H1 (cell line): ENCODE measurements around the gene ASTN2. TPM values are rescaled to one million over a fixed set of nuclear protein-coding genes. Genes with fewer than 3 reads are reported as not detected.

Source experiments
- CTCF ChIA-PET: fragments of 300-600 bp; sonication (Branson Sonifier 250); formaldehyde crosslinking; loops from one replicate; lab custom pipeline; 2021; ENCODE audit not compliant: partially characterized antibody; lab: Charles Lee
- POLR2A ChIA-PET: fragments of 300-600 bp; sonication (Branson Sonifier 250); formaldehyde crosslinking; loops from one replicate; lab custom pipeline; 2021; ENCODE audit warnings: inconsistent platforms; ENCODE audit not compliant: partially characterized antibody; lab: Charles Lee
- DNase-seq, 2 experiments: peaks; one replicate each; pipeline versions ENCODE4 v3.0.0 to v3.0.0-alpha.2; 2010 to 2022; ENCODE audit warnings: low spot score in 2 of 2, low read depth in 1 of 2, mixed read lengths in 1 of 2
- FAIRE-seq: peaks from 2 replicates; lab custom pipeline; 2011; peaks lifted over from hg19 to GRCh38; lab: Jason Lieb, UNC
- H2AFZ ChIP-seq: 2 replicates; pipeline ENCODE4 v1.8.1; 2012; ENCODE audit warnings: low read length, inconsistent platforms
- H2AK5ac ChIP-seq: 2 replicates; pipeline ENCODE4 v1.6.1; 2013; ENCODE audit warnings: low read depth, low read length
- H2BK120ac ChIP-seq: replicated peaks from 2 replicates; pipeline ENCODE3; 2013; ENCODE audit warnings: low read depth, low read length, inconsistent platforms
- H2BK12ac ChIP-seq: 2 replicates; pipeline ENCODE4 v1.6.1; 2013; ENCODE audit warnings: low read depth, low read length
- H2BK15ac ChIP-seq: 2 replicates; pipeline ENCODE4 v1.6.1; 2013; ENCODE audit warnings: low read length
- H2BK20ac ChIP-seq: 2 replicates; pipeline ENCODE4 v1.6.1; 2013; ENCODE audit warnings: low read length
- H2BK5ac ChIP-seq: 2 replicates; pipeline ENCODE4 v1.6.1; 2013; ENCODE audit warnings: low read depth, low read length
- H3K14ac ChIP-seq: 2 replicates; pipeline ENCODE4 v1.6.1; 2013; ENCODE audit warnings: inconsistent platforms; ENCODE audit not compliant: insufficient read length
- H3K18ac ChIP-seq: 2 replicates; pipeline ENCODE4 v1.6.1; 2013; ENCODE audit warnings: low read length; ENCODE audit errors: extremely low read depth
- H3K23ac ChIP-seq: 2 replicates; pipeline ENCODE4 v1.6.1; 2013; ENCODE audit warnings: inconsistent platforms; ENCODE audit not compliant: insufficient read length
- H3K23me2 ChIP-seq: 2 replicates; pipeline ENCODE4 v1.6.1; 2013; ENCODE audit warnings: low read depth, low read length
- H3K27ac ChIP-seq: 2 replicates; pipeline ENCODE4 v1.6.1; 2011; ENCODE audit warnings: low read depth, low read length, inconsistent platforms
- H3K27me3 ChIP-seq, 4 experiments: replicated peaks in 1 of 4; 1 replicate in 1 of 4; 2 replicates in 3 of 4; pipeline versions ENCODE4 v1.6.1 to v1.8.1; 2011 to 2013; ENCODE audit warnings: low read length in 3 of 4, mild to moderate bottlenecking in 3 of 4, inconsistent platforms in 2 of 4, mixed read lengths in 2 of 4, moderate library complexity in 1 of 4; ENCODE audit not compliant: control insufficient read depth in 3 of 4, insufficient read depth in 3 of 4; ENCODE audit errors: extremely low read depth in 1 of 4
- H3K36me3 ChIP-seq, 4 experiments: 2 replicates each; pipeline versions ENCODE4 v1.6.1 to v1.8.1; 2011 to 2013; ENCODE audit warnings: mild to moderate bottlenecking in 4 of 4, low read length in 3 of 4, moderate library complexity in 2 of 4, control low read depth in 1 of 4, inconsistent platforms in 1 of 4; ENCODE audit not compliant: insufficient read depth in 4 of 4, control insufficient read depth in 2 of 4
- H3K4ac ChIP-seq: replicated peaks from 2 replicates; pipeline ENCODE3; 2013; ENCODE audit warnings: low read length, low read depth, mixed read lengths, inconsistent platforms; ENCODE audit not compliant: insufficient read length
- H3K4me1 ChIP-seq, 4 experiments: replicated peaks in 1 of 4; 1 replicate in 1 of 4; 2 replicates in 3 of 4; pipeline versions ENCODE4 v1.6.1 to v1.8.1; 2011 to 2013; ENCODE audit warnings: low read length in 3 of 4, inconsistent platforms in 2 of 4, mixed read lengths in 1 of 4; ENCODE audit not compliant: insufficient read depth in 4 of 4, control insufficient read depth in 3 of 4
- H3K4me2 ChIP-seq, 2 experiments: 2 replicates each; pipeline versions ENCODE4 v1.6.1 to v1.8.1; 2011 to 2013; ENCODE audit warnings: low read depth in 2 of 2, low read length in 2 of 2, control low read depth in 1 of 2, inconsistent platforms in 1 of 2, mild to moderate bottlenecking in 1 of 2; ENCODE audit not compliant: insufficient read depth in 1 of 2
- H3K4me3 ChIP-seq, 4 experiments: fragments of 200-600, 300-600 bp in 1 of 4; sonication (generic), shearing (Covaris generic), sonication (Bioruptor Twin) in 1 of 4; 2 replicates each; pipeline versions ENCODE4 v1.5.1 to v1.8.1; 2011 to 2016; ENCODE audit warnings: low read length in 4 of 4, low read depth in 3 of 4, control low read depth in 2 of 4, inconsistent platforms in 2 of 4, mild to moderate bottlenecking in 2 of 4, mixed read lengths in 1 of 4, moderate library complexity in 1 of 4; ENCODE audit not compliant: insufficient read depth in 2 of 4; ENCODE audit errors: extremely low read depth in 1 of 4
- H3K56ac ChIP-seq: replicated peaks from 2 replicates; pipeline ENCODE3; 2013; ENCODE audit warnings: low read depth, mild to moderate bottlenecking, mixed read lengths, low read length, inconsistent platforms; ENCODE audit not compliant: insufficient read length
- H3K79me1 ChIP-seq: 2 replicates; pipeline ENCODE4 v1.6.1; 2013; ENCODE audit warnings: low read depth, low read length, control low read depth
- H3K79me2 ChIP-seq, 2 experiments: 2 replicates each; pipeline versions ENCODE4 v1.6.1 to v1.8.1; 2012 to 2013; ENCODE audit warnings: low read length in 2 of 2, mild to moderate bottlenecking in 2 of 2, inconsistent platforms in 1 of 2; ENCODE audit not compliant: insufficient read depth in 2 of 2, control insufficient read depth in 1 of 2
- H3K9ac ChIP-seq, 4 experiments: replicated peaks in 1 of 4; 1 replicate in 1 of 4; 2 replicates in 3 of 4; pipeline versions ENCODE4 v1.6.1 to v1.8.1; 2011 to 2013; ENCODE audit warnings: low read depth in 3 of 4, low read length in 3 of 4, control low read depth in 2 of 4, mild to moderate bottlenecking in 2 of 4, moderate library complexity in 2 of 4, inconsistent platforms in 1 of 4; ENCODE audit errors: extremely low read depth in 1 of 4
- H3K9me3 ChIP-seq, 2 experiments: 2 replicates each; pipeline versions ENCODE4 v1.6.1 to v1.8.1; 2012 to 2013; ENCODE audit warnings: mild to moderate bottlenecking in 2 of 2, moderate library complexity in 2 of 2, control low read depth in 1 of 2, inconsistent platforms in 1 of 2, low read depth in 1 of 2, low read length in 1 of 2, mixed read lengths in 1 of 2; ENCODE audit not compliant: insufficient read depth in 2 of 2
- H4K20me1 ChIP-seq, 2 experiments: replicated peaks in 1 of 2; 2 replicates each; pipeline versions ENCODE3 to v1.8.1; 2011 to 2013; ENCODE audit warnings: inconsistent platforms in 2 of 2, low read length in 2 of 2, mild to moderate bottlenecking in 1 of 2; ENCODE audit not compliant: insufficient read depth in 2 of 2, control insufficient read depth in 1 of 2
- H4K5ac ChIP-seq: 2 replicates; pipeline ENCODE4 v1.6.1; 2013; ENCODE audit warnings: low read length, low read depth, mixed read lengths, inconsistent platforms; ENCODE audit not compliant: insufficient read length
- H4K8ac ChIP-seq: 2 replicates; pipeline ENCODE4 v1.8.0; 2013; ENCODE audit warnings: mild to moderate bottlenecking, moderate library complexity, low read length, inconsistent platforms; ENCODE audit not compliant: insufficient read depth; ENCODE audit errors: extremely low read depth
- H4K91ac ChIP-seq: replicated peaks from 2 replicates; pipeline ENCODE3; 2013; ENCODE audit warnings: low read length, mixed read lengths, inconsistent platforms; ENCODE audit not compliant: insufficient read length
- CBX8 ChIP-seq: fragments of 300-800, 300-1000 bp; sonication (generic); IDR thresholded peaks from 2 replicates; pipeline ENCODE4 v1.7.1; 2016; ENCODE audit warnings: low read depth, low read length, borderline replicate concordance
- KDM1A ChIP-seq: fragments of 200-600, 300-600 bp; sonication (generic); IDR thresholded peaks from 2 replicates; pipeline ENCODE4 v1.7.1; 2016; ENCODE audit warnings: mild to moderate bottlenecking, low read length, borderline replicate concordance
- NRF1 ChIP-seq: IDR thresholded peaks from 2 replicates; pipeline ENCODE4 v1.6.1; 2011; ENCODE audit warnings: mild to moderate bottlenecking, low read depth, low read length, improper control_type of control experiment
- PHF8 ChIP-seq: fragments of 200-600 bp; sonication (generic); conservative IDR thresholded peaks from 2 replicates; pipeline ENCODE4 v1.7.1; 2012; ENCODE audit warnings: low read depth, mild to moderate bottlenecking, inconsistent platforms, low read length, moderate library complexity
- SP2 ChIP-seq: IDR thresholded peaks from 2 replicates; pipeline ENCODE4 v1.6.1; 2012; ENCODE audit warnings: mild to moderate bottlenecking, low read length, inconsistent platforms
- SUZ12 ChIP-seq: fragments of 200-600 bp; sonication (generic); IDR thresholded peaks from 2 replicates; pipeline ENCODE4 v1.6.1; 2012; ENCODE audit warnings: mild to moderate bottlenecking, inconsistent platforms, low read length, moderate library complexity, mixed read lengths
- WGBS, 2 experiments: shearing (Covaris generic) in 1 of 2; methylation state at CpG; one replicate each; pipeline versions ENCODE4 v1.1.6 to v1.1.7; 2013 to 2015; ENCODE audit warnings: low lambda C conversion rate in 2 of 2, mixed read lengths in 2 of 2, inconsistent platforms in 1 of 2, low coverage in 1 of 2, missing lambda C conversion rate in 1 of 2; ENCODE audit not compliant: insufficient replicate concordance in 2 of 2, insufficient coverage in 1 of 2, insufficient read length in 1 of 2; ENCODE audit errors: extremely low coverage in 1 of 2, missing lambda C conversion rate in 1 of 2; 5-methylcytosine and 5-hydroxymethylcytosine counted together
- polyA plus RNA-seq, 7 experiments: library from polyadenylated mRNA; depleted of rRNA in 3 of 7; stranded (reverse) in 5 of 7; unstranded in 2 of 7; fragments of >200 nt in 5 of 7; fragments of 200-250 nt in 2 of 7; gene quantifications; 1 replicate in 5 of 7; 2 replicates in 1 of 7; 4 replicates in 1 of 7; pipeline versions ENCODE4 v1.2.1 to v1.2.3, GENCODE V29; 2011 to 2013; ENCODE audit warnings: missing spikeins in 2 of 7, mixed read lengths in 2 of 7
- total RNA-seq: library from RNA; stranded (reverse); fragmentation: NEBNext Ultra II Directional; extraction: Animal tissue kit (Norgen Biotek cat#: 25700); gene quantifications from 2 replicates; pipeline ENCODE4 v1.2.1, GENCODE V29; 2021
- TF ChIP-seq, protein P1 (sequence below), 3 experiments: IDR thresholded peaks; 1 replicate in 2 of 3; 2 replicates in 1 of 3; pipeline versions ENCODE4 v1.5.1 to v1.6.1; 2011; ENCODE audit warnings: low read length in 3 of 3, mild to moderate bottlenecking in 3 of 3, inconsistent platforms in 2 of 3, low read depth in 1 of 3, moderate library complexity in 1 of 3; ENCODE audit not compliant: insufficient read depth in 1 of 3; ENCODE audit errors: control extremely low read depth in 1 of 3

ASTN2 gene
- total and polyA plus RNA-seq, 2 of the 8 experiments (the other 6 are each of a cell fraction or from before 2014, with no cell fraction given): 8.2 to 13.7 TPM

DNA sequence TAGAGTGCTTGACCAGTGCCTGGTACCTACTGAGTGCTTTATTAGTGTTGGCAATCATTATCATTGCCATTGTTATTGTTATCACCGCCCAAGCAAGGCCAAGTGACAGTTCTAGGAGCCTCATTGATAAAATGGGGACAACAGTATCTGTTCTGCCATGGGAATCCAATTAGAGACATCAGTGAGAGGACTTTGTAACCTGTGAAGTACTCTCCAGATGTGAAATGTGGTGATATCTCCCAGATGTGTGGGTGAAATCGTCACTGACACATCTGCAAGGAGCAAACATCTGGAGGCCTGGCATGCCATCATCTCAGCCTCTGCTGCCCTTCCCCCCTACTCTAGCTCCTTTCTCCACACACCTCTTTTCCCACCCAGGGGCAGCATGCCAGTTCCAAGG lies 1000.5 kb downstream of the ASTN2 start:
- Histone ChIP-seq H3K14ac (no peak overlapping the region), H3K79me1 (no peaks in the 10 kb centered on the region), H2BK15ac (no peak overlapping the region), H3K18ac (no peak overlapping the region), H2BK5ac (no peak overlapping the region), H4K20me1 (peaks cover 0 to 2% of the 10 kb centered on the region in 2 experiments), H3K56ac (no peak overlapping the region), H3K4me1 (no peaks in the 10 kb centered on the region), H3K36me3 (no peaks in the 10 kb centered on the region), H2BK20ac (no peak overlapping the region), H3K9me3 (no peaks in the 10 kb centered on the region), H4K91ac (no peak overlapping the region), H2AK5ac (no peak overlapping the region), H3K4me2 (no peak overlapping the region), H3K9ac (no peak overlapping the region), H3K79me2 (no peaks in the 10 kb centered on the region), H2AFZ (no peak overlapping the region), H3K23ac (no peak overlapping the region), H2BK120ac (no peak overlapping the region), H3K4ac (no peak overlapping the region), H4K5ac (no peak overlapping the region), H2BK12ac (no peak overlapping the region), H3K27ac (no peak overlapping the region), H4K8ac (no peak overlapping the region), H3K23me2 (no peaks in the 10 kb centered on the region), H3K27me3 (no peaks in the 10 kb centered on the region), H3K4me3 (no peak overlapping the region)
- ChIA-PET POLR2A (no interaction called here), CTCF (no interaction called here)
- no peak for DNase-seq
- TF ChIP-seq PHF8 (no peak), SP2 (no peak), SUZ12 (no peak), NRF1 (no peak), CBX8 (no peak), KDM1A (no peak)
- TF ChIP-seq, protein P1, sequence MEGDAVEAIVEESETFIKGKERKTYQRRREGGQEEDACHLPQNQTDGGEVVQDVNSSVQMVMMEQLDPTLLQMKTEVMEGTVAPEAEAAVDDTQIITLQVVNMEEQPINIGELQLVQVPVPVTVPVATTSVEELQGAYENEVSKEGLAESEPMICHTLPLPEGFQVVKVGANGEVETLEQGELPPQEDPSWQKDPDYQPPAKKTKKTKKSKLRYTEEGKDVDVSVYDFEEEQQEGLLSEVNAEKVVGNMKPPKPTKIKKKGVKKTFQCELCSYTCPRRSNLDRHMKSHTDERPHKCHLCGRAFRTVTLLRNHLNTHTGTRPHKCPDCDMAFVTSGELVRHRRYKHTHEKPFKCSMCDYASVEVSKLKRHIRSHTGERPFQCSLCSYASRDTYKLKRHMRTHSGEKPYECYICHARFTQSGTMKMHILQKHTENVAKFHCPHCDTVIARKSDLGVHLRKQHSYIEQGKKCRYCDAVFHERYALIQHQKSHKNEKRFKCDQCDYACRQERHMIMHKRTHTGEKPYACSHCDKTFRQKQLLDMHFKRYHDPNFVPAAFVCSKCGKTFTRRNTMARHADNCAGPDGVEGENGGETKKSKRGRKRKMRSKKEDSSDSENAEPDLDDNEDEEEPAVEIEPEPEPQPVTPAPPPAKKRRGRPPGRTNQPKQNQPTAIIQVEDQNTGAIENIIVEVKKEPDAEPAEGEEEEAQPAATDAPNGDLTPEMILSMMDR (IDR thresholded peaks at IDR 0.05; ENCODE audit: control extremely low read depth in 1 of 3, insufficient read depth in 1 of 3, low read depth in 1 of 3, low read length in 3 of 3): no peak
- WGBS, 2 experiments: 71% methylated on average over 2 of the region's 2 CpGs; no CpG with 5 or more reads in 1 of the 2 experiments
- FAIRE-seq: no peak
